H1 (cell line): ENCODE measurements around the gene MIB2. TPM values are rescaled to one million over a fixed set of nuclear protein-coding genes. Genes with fewer than 3 reads are reported as not detected.

Experiments
- CTCF ChIA-PET: fragments of 300-600 bp; sonication (Branson Sonifier 250); formaldehyde crosslinking; loops from one replicate; lab custom pipeline; 2021; ENCODE audit not compliant: partially characterized antibody; lab: Charles Lee
- POLR2A ChIA-PET: fragments of 300-600 bp; sonication (Branson Sonifier 250); formaldehyde crosslinking; loops from one replicate; lab custom pipeline; 2021; ENCODE audit warnings: inconsistent platforms; ENCODE audit not compliant: partially characterized antibody; lab: Charles Lee
- DNase-seq, 2 experiments: peaks; one replicate each; pipeline versions ENCODE4 v3.0.0 to v3.0.0-alpha.2; 2010 to 2022; ENCODE audit warnings: low spot score in 2 of 2, low read depth in 1 of 2, mixed read lengths in 1 of 2
- FAIRE-seq: peaks from 2 replicates; lab custom pipeline; 2011; peaks lifted over from hg19 to GRCh38; lab: Jason Lieb, UNC
- H2AFZ ChIP-seq: 2 replicates; pipeline ENCODE4 v1.8.1; 2012; ENCODE audit warnings: low read length, inconsistent platforms
- H2AK5ac ChIP-seq: 2 replicates; pipeline ENCODE4 v1.6.1; 2013; ENCODE audit warnings: low read depth, low read length
- H2BK120ac ChIP-seq: replicated peaks from 2 replicates; pipeline ENCODE3; 2013; ENCODE audit warnings: low read depth, low read length, inconsistent platforms
- H2BK12ac ChIP-seq: 2 replicates; pipeline ENCODE4 v1.6.1; 2013; ENCODE audit warnings: low read depth, low read length
- H2BK15ac ChIP-seq: 2 replicates; pipeline ENCODE4 v1.6.1; 2013; ENCODE audit warnings: low read length
- H2BK20ac ChIP-seq: 2 replicates; pipeline ENCODE4 v1.6.1; 2013; ENCODE audit warnings: low read length
- H2BK5ac ChIP-seq: 2 replicates; pipeline ENCODE4 v1.6.1; 2013; ENCODE audit warnings: low read depth, low read length
- H3K14ac ChIP-seq: 2 replicates; pipeline ENCODE4 v1.6.1; 2013; ENCODE audit warnings: inconsistent platforms; ENCODE audit not compliant: insufficient read length
- H3K18ac ChIP-seq: 2 replicates; pipeline ENCODE4 v1.6.1; 2013; ENCODE audit warnings: low read length; ENCODE audit errors: extremely low read depth
- H3K23ac ChIP-seq: 2 replicates; pipeline ENCODE4 v1.6.1; 2013; ENCODE audit warnings: inconsistent platforms; ENCODE audit not compliant: insufficient read length
- H3K23me2 ChIP-seq: 2 replicates; pipeline ENCODE4 v1.6.1; 2013; ENCODE audit warnings: low read depth, low read length
- H3K27ac ChIP-seq: 2 replicates; pipeline ENCODE4 v1.6.1; 2011; ENCODE audit warnings: low read depth, low read length, inconsistent platforms
- H3K27me3 ChIP-seq, 4 experiments: replicated peaks in 1 of 4; 1 replicate in 1 of 4; 2 replicates in 3 of 4; pipeline versions ENCODE4 v1.6.1 to v1.8.1; 2011 to 2013; ENCODE audit warnings: low read length in 3 of 4, mild to moderate bottlenecking in 3 of 4, inconsistent platforms in 2 of 4, mixed read lengths in 2 of 4, moderate library complexity in 1 of 4; ENCODE audit not compliant: control insufficient read depth in 3 of 4, insufficient read depth in 3 of 4; ENCODE audit errors: extremely low read depth in 1 of 4
- H3K36me3 ChIP-seq, 4 experiments: 2 replicates each; pipeline versions ENCODE4 v1.6.1 to v1.8.1; 2011 to 2013; ENCODE audit warnings: mild to moderate bottlenecking in 4 of 4, low read length in 3 of 4, moderate library complexity in 2 of 4, control low read depth in 1 of 4, inconsistent platforms in 1 of 4; ENCODE audit not compliant: insufficient read depth in 4 of 4, control insufficient read depth in 2 of 4
- H3K4ac ChIP-seq: replicated peaks from 2 replicates; pipeline ENCODE3; 2013; ENCODE audit warnings: low read length, low read depth, mixed read lengths, inconsistent platforms; ENCODE audit not compliant: insufficient read length
- H3K4me1 ChIP-seq, 4 experiments: replicated peaks in 1 of 4; 1 replicate in 1 of 4; 2 replicates in 3 of 4; pipeline versions ENCODE4 v1.6.1 to v1.8.1; 2011 to 2013; ENCODE audit warnings: low read length in 3 of 4, inconsistent platforms in 2 of 4, mixed read lengths in 1 of 4; ENCODE audit not compliant: insufficient read depth in 4 of 4, control insufficient read depth in 3 of 4
- H3K4me2 ChIP-seq, 2 experiments: 2 replicates each; pipeline versions ENCODE4 v1.6.1 to v1.8.1; 2011 to 2013; ENCODE audit warnings: low read depth in 2 of 2, low read length in 2 of 2, control low read depth in 1 of 2, inconsistent platforms in 1 of 2, mild to moderate bottlenecking in 1 of 2; ENCODE audit not compliant: insufficient read depth in 1 of 2
- H3K4me3 ChIP-seq, 4 experiments: fragments of 200-600, 300-600 bp in 1 of 4; sonication (generic), shearing (Covaris generic), sonication (Bioruptor Twin) in 1 of 4; 2 replicates each; pipeline versions ENCODE4 v1.5.1 to v1.8.1; 2011 to 2016; ENCODE audit warnings: low read length in 4 of 4, low read depth in 3 of 4, control low read depth in 2 of 4, inconsistent platforms in 2 of 4, mild to moderate bottlenecking in 2 of 4, mixed read lengths in 1 of 4, moderate library complexity in 1 of 4; ENCODE audit not compliant: insufficient read depth in 2 of 4; ENCODE audit errors: extremely low read depth in 1 of 4
- H3K56ac ChIP-seq: replicated peaks from 2 replicates; pipeline ENCODE3; 2013; ENCODE audit warnings: low read depth, mild to moderate bottlenecking, mixed read lengths, low read length, inconsistent platforms; ENCODE audit not compliant: insufficient read length
- H3K79me1 ChIP-seq: 2 replicates; pipeline ENCODE4 v1.6.1; 2013; ENCODE audit warnings: low read depth, low read length, control low read depth
- H3K79me2 ChIP-seq, 2 experiments: 2 replicates each; pipeline versions ENCODE4 v1.6.1 to v1.8.1; 2012 to 2013; ENCODE audit warnings: low read length in 2 of 2, mild to moderate bottlenecking in 2 of 2, inconsistent platforms in 1 of 2; ENCODE audit not compliant: insufficient read depth in 2 of 2, control insufficient read depth in 1 of 2
- H3K9ac ChIP-seq, 4 experiments: replicated peaks in 1 of 4; 1 replicate in 1 of 4; 2 replicates in 3 of 4; pipeline versions ENCODE4 v1.6.1 to v1.8.1; 2011 to 2013; ENCODE audit warnings: low read depth in 3 of 4, low read length in 3 of 4, control low read depth in 2 of 4, mild to moderate bottlenecking in 2 of 4, moderate library complexity in 2 of 4, inconsistent platforms in 1 of 4; ENCODE audit errors: extremely low read depth in 1 of 4
- H3K9me3 ChIP-seq, 2 experiments: 2 replicates each; pipeline versions ENCODE4 v1.6.1 to v1.8.1; 2012 to 2013; ENCODE audit warnings: mild to moderate bottlenecking in 2 of 2, moderate library complexity in 2 of 2, control low read depth in 1 of 2, inconsistent platforms in 1 of 2, low read depth in 1 of 2, low read length in 1 of 2, mixed read lengths in 1 of 2; ENCODE audit not compliant: insufficient read depth in 2 of 2
- H4K20me1 ChIP-seq, 2 experiments: replicated peaks in 1 of 2; 2 replicates each; pipeline versions ENCODE3 to v1.8.1; 2011 to 2013; ENCODE audit warnings: inconsistent platforms in 2 of 2, low read length in 2 of 2, mild to moderate bottlenecking in 1 of 2; ENCODE audit not compliant: insufficient read depth in 2 of 2, control insufficient read depth in 1 of 2
- H4K5ac ChIP-seq: 2 replicates; pipeline ENCODE4 v1.6.1; 2013; ENCODE audit warnings: low read length, low read depth, mixed read lengths, inconsistent platforms; ENCODE audit not compliant: insufficient read length
- H4K8ac ChIP-seq: 2 replicates; pipeline ENCODE4 v1.8.0; 2013; ENCODE audit warnings: mild to moderate bottlenecking, moderate library complexity, low read length, inconsistent platforms; ENCODE audit not compliant: insufficient read depth; ENCODE audit errors: extremely low read depth
- H4K91ac ChIP-seq: replicated peaks from 2 replicates; pipeline ENCODE3; 2013; ENCODE audit warnings: low read length, mixed read lengths, inconsistent platforms; ENCODE audit not compliant: insufficient read length
- ASH2L ChIP-seq: fragments of 200-600, 300-600 bp; sonication (generic); IDR thresholded peaks from one replicate; pipeline ENCODE4 v1.7.1; 2017; ENCODE audit warnings: low read length
- CBX5 ChIP-seq: fragments of 300-800, 300-1000 bp; sonication (generic); IDR thresholded peaks from 2 replicates; pipeline ENCODE4 v1.7.1; 2016; ENCODE audit warnings: antibody characterized with exemption, low read length, low read depth
- CEBPB ChIP-seq: IDR thresholded peaks from 2 replicates; pipeline ENCODE4 v1.6.1; 2012; ENCODE audit warnings: low read depth, low read length
- GTF2F1 ChIP-seq: IDR thresholded peaks from 2 replicates; pipeline ENCODE4 v1.6.1; 2012; ENCODE audit warnings: low read depth, low read length, improper control_type of control experiment, borderline replicate concordance
- JUND ChIP-seq: IDR thresholded peaks from 2 replicates; pipeline ENCODE4 v1.6.1; 2011; ENCODE audit warnings: mild to moderate bottlenecking, improper control_type of control experiment, low read length
- KDM1A ChIP-seq: fragments of 200-600, 300-600 bp; sonication (generic); IDR thresholded peaks from 2 replicates; pipeline ENCODE4 v1.7.1; 2016; ENCODE audit warnings: mild to moderate bottlenecking, low read length, borderline replicate concordance
- MAX ChIP-seq: IDR thresholded peaks from 2 replicates; pipeline ENCODE4 v1.6.1; 2012; ENCODE audit warnings: inconsistent platforms
- PHF8 ChIP-seq: fragments of 200-600 bp; sonication (generic); conservative IDR thresholded peaks from 2 replicates; pipeline ENCODE4 v1.7.1; 2012; ENCODE audit warnings: low read depth, mild to moderate bottlenecking, inconsistent platforms, low read length, moderate library complexity
- SIRT6 ChIP-seq: IDR thresholded peaks from one replicate; pipeline ENCODE4 v1.7.1; 2012; ENCODE audit warnings: low read length, inconsistent platforms
- SP4 ChIP-seq: IDR thresholded peaks from 2 replicates; pipeline ENCODE4 v1.6.1; 2012; ENCODE audit warnings: low read length, inconsistent platforms
- YY1 ChIP-seq: IDR thresholded peaks from 2 replicates; pipeline ENCODE4 v1.6.1; 2011; ENCODE audit warnings: low read depth, mild to moderate bottlenecking, low read length
- WGBS, 2 experiments: shearing (Covaris generic) in 1 of 2; methylation state at CpG; one replicate each; pipeline versions ENCODE4 v1.1.6 to v1.1.7; 2013 to 2015; ENCODE audit warnings: low lambda C conversion rate in 2 of 2, mixed read lengths in 2 of 2, inconsistent platforms in 1 of 2, low coverage in 1 of 2, missing lambda C conversion rate in 1 of 2; ENCODE audit not compliant: insufficient replicate concordance in 2 of 2, insufficient coverage in 1 of 2, insufficient read length in 1 of 2; ENCODE audit errors: extremely low coverage in 1 of 2, missing lambda C conversion rate in 1 of 2; 5-methylcytosine and 5-hydroxymethylcytosine counted together
- polyA plus RNA-seq, 7 experiments: library from polyadenylated mRNA; depleted of rRNA in 3 of 7; stranded (reverse) in 5 of 7; unstranded in 2 of 7; fragments of >200 nt in 5 of 7; fragments of 200-250 nt in 2 of 7; gene quantifications; 1 replicate in 5 of 7; 2 replicates in 1 of 7; 4 replicates in 1 of 7; pipeline versions ENCODE4 v1.2.1 to v1.2.3, GENCODE V29; 2011 to 2013; ENCODE audit warnings: missing spikeins in 2 of 7, mixed read lengths in 2 of 7
- total RNA-seq: library from RNA; stranded (reverse); fragmentation: NEBNext Ultra II Directional; extraction: Animal tissue kit (Norgen Biotek cat#: 25700); gene quantifications from 2 replicates; pipeline ENCODE4 v1.2.1, GENCODE V29; 2021

Gene MIB2
- total and polyA plus RNA-seq, 2 of the 8 experiments (the other 6 are each of a cell fraction or from before 2014, with no cell fraction given), result 32.5 to 60.0 TPM

GRCh38 chr1:1623631-1624442, 8.5 kb downstream of the MIB2 start:
- no peaks in the 10 kb centered on the region for H3K9me3 ChIP-seq
- H3K4me2 ChIP-seq, result no peak overlapping the region
- 93% methylated on average over 24 of the region's 51 CpGs; no CpG with 5 or more reads in 1 of the 2 experiments for WGBS, 2 experiments
- no peaks in the 10 kb centered on the region; the same call in none of the 2 replicates for H3K79me1 ChIP-seq
- H3K27ac ChIP-seq, result no peak overlapping the region
- H3K18ac ChIP-seq, result no peak overlapping the region
- no peak overlapping the region for H3K4ac ChIP-seq
- no peak overlapping the region for H4K8ac ChIP-seq
- H3K23ac ChIP-seq, result no peak overlapping the region
- H4K20me1 ChIP-seq, result peaks cover 0 to 18% of the 10 kb centered on the region in 2 experiments
- H3K23me2 ChIP-seq, result no peaks in the 10 kb centered on the region; the same call in 1 of the 2 replicates
- no peak overlapping the region for H3K56ac ChIP-seq
- H3K4me1 ChIP-seq, result peaks cover 0 to 6% (median 1%) of the 10 kb centered on the region in 4 experiments; a peak in 3 of 7 replicates
- no peak overlapping the region for H2BK12ac ChIP-seq
- CTCF ChIA-PET, result interaction anchor here (1.0 kb wide), 1 partner anchor 27 kb away, joined by 4 read pairs; no protein-coding TSS in a partner anchor
- TF ChIP-seq MAX (no peak), SP4 (no peak), CBX5 (no peak), ASH2L (no peak), PHF8 (no peak), SIRT6 (no peak), KDM1A (no peak), YY1 (no peak), GTF2F1 (no peak), JUND (no peak), CEBPB (no peak)
- DNase-seq (no peak), FAIRE-seq (no peak)
- no peak overlapping the region for H2BK120ac ChIP-seq
- H2BK5ac ChIP-seq, result no peak overlapping the region; the same call in 1 of the 2 replicates
- H4K91ac ChIP-seq, result no peak overlapping the region
- no peak overlapping the region for H3K14ac ChIP-seq
- POLR2A ChIA-PET, result interaction anchor here (1.7 kb wide), 1 partner anchor 8 kb away, joined by 4 read pairs; the partner anchor contains the start of gene MIB2
- no peaks in the 10 kb centered on the region for H3K27me3 ChIP-seq
- H3K4me3 ChIP-seq, result no peak overlapping the region
- no peak overlapping the region for H3K9ac ChIP-seq
- H3K36me3 ChIP-seq, result no peaks in the 10 kb centered on the region
- H4K5ac ChIP-seq, result no peak overlapping the region
- no peak overlapping the region for H2BK20ac ChIP-seq
- no peak overlapping the region for H2AK5ac ChIP-seq
- H2BK15ac ChIP-seq, result no peak overlapping the region
- no peaks in the 10 kb centered on the region for H3K79me2 ChIP-seq
- H2AFZ ChIP-seq, result no peak overlapping the region
